Vagina (tissue), 2 donors: ENCODE data around the gene MYRIP. TPM values are rescaled to one million over a fixed set of nuclear protein-coding genes. Genes with fewer than 3 reads are reported as not detected.
"Not testable (repeated sequence)": the region's sequence is repeated elsewhere in the genome, so short reads cannot be mapped to it uniquely, and the experiment has no call there.

Source experiments
- DNase-seq, 2 donors: peaks; one replicate each; pipeline ENCODE4 v3.0.0-alpha.2; 2017; ENCODE audit errors: extremely low spot score in 2 of 2
- H3K27ac ChIP-seq: fragments of 200-600 bp; sonication (generic); one replicate; pipeline ENCODE4 v1.5.1; 2019
- H3K27me3 ChIP-seq: fragments of 200-600 bp; sonication (generic); one replicate; pipeline ENCODE4 v1.5.1; 2019
- H3K36me3 ChIP-seq, 2 donors: fragments of 200-600 bp; sonication (generic); one replicate each; pipeline ENCODE4 v1.5.1; 2017 to 2019
- H3K4me1 ChIP-seq: fragments of 200-600 bp; sonication (generic); one replicate; pipeline ENCODE4 v1.5.1; 2019
- H3K4me3 ChIP-seq, 2 donors: fragments of 200-600 bp; sonication (generic); 1 replicate in 1 of 2; 2 replicates in 1 of 2; pipeline ENCODE4 v1.5.1; 2016 to 2019
- H3K9me3 ChIP-seq: fragments of 200-600 bp; sonication (generic); one replicate; pipeline ENCODE4 v1.5.1; 2019
- POLR2A ChIP-seq, 2 donors: fragments of 450-650 bp; IDR thresholded peaks; one replicate each; pipeline ENCODE4 v1.6.1; 2017; ENCODE audit warnings: antibody characterized with exemption in 2 of 2, mild to moderate bottlenecking in 2 of 2, moderate library complexity in 2 of 2
- POLR2AphosphoS5 ChIP-seq, 2 donors: sonication (generic); formaldehyde crosslinking; IDR thresholded peaks; one replicate each; pipeline ENCODE4 v1.9.0; 2017; ENCODE audit warnings: antibody characterized with exemption in 2 of 2, mild to moderate bottlenecking in 2 of 2, low read depth in 1 of 2; ENCODE audit not compliant: insufficient read depth in 1 of 2
- intact Hi-C: fragments of 100-400 bp; cut with DNase I; formaldehyde crosslinking; loops from one replicate; pipeline ENCODE4 v1.15.1; 2023
- total RNA-seq: library from RNA; depleted of rRNA; stranded (reverse); fragments of >200 nt; gene quantifications from one replicate; pipeline ENCODE4 v1.2.3, GENCODE V29; 2016
- TF ChIP-seq, protein P1 (sequence below), 3 experiments: fragments of 450-650 bp in 2 of 3; fragments of 200-600 bp in 1 of 3; sonication (generic) in 1 of 3; IDR thresholded peaks; one replicate each; pipeline ENCODE4 v1.5.1; 2017 to 2019; ENCODE audit warnings: antibody characterized with exemption in 3 of 3, mild to moderate bottlenecking in 2 of 3, moderate library complexity in 2 of 3

MYRIP gene
- total RNA-seq, 1 donor from 2014 or later: 7.4 TPM

DNA sequence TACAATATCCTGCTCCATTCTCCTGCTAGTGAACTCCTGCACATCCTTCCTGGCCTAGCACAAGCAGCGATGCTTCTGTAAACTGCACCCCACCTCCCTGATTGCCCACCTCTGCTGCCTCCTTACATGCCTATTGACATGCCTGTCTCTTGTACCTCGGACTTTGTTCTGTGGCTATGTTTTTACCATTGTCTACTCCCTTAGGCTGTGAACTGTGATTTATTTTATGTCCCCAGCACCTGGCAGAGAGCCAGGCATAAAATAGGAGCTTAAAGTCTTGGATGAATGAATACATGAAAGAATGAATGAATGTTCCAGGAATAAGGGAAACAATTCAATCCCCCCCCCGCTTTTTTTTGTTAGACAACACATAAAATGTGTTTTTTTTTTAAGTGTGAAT, 210.0 kb downstream of the MYRIP start:
- TF ChIP-seq, protein P1, sequence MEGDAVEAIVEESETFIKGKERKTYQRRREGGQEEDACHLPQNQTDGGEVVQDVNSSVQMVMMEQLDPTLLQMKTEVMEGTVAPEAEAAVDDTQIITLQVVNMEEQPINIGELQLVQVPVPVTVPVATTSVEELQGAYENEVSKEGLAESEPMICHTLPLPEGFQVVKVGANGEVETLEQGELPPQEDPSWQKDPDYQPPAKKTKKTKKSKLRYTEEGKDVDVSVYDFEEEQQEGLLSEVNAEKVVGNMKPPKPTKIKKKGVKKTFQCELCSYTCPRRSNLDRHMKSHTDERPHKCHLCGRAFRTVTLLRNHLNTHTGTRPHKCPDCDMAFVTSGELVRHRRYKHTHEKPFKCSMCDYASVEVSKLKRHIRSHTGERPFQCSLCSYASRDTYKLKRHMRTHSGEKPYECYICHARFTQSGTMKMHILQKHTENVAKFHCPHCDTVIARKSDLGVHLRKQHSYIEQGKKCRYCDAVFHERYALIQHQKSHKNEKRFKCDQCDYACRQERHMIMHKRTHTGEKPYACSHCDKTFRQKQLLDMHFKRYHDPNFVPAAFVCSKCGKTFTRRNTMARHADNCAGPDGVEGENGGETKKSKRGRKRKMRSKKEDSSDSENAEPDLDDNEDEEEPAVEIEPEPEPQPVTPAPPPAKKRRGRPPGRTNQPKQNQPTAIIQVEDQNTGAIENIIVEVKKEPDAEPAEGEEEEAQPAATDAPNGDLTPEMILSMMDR (IDR thresholded peaks at IDR 0.05): no peak
- TF ChIP-seq POLR2A (IDR thresholded peaks at IDR 0.05): no peak
- TF ChIP-seq POLR2AphosphoS5 (IDR thresholded peaks at IDR 0.05; ENCODE audit: insufficient read depth in 1 of 2, low read depth in 1 of 2): no peak
- Histone ChIP-seq H3K4me1 (no peaks in the 10 kb centered on the region), H3K36me3 (no peaks in the 10 kb centered on the region), H3K4me3 (no peak overlapping the region), H3K27me3 (no peaks in the 10 kb centered on the region), H3K9me3 (no peaks in the 10 kb centered on the region), H3K27ac (no peak overlapping the region)
- intact Hi-C loops: no loop called here
- no peak for DNase-seq

DNA sequence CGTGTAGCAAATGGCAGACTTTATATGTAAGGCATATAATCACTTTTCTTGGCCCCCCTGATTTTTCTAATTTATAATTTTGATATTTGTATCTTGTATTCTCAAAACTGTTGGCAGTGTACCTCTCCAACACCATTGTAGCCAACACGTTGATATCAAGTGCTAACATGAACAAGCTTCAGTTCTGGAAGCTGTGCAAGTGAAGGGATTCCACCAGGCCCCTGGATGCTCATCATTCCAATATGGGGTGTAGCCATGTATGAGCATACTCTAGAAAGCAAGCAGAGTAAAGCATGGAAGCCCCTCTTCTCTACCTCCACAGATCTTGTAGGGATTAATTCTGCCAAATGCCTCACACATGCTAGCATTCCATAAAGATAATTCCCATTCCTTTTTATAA, 211.3 kb downstream of the MYRIP start:
- Histone ChIP-seq H3K27me3 (no peaks in the 10 kb centered on the region), H3K9me3 (no peaks in the 10 kb centered on the region), H3K27ac (no peak overlapping the region), H3K4me1 (no peaks in the 10 kb centered on the region), H3K36me3 (no peaks in the 10 kb centered on the region), H3K4me3 (no peak overlapping the region)
- intact Hi-C loops: no loop called here
- DNase-seq: no peak
- TF ChIP-seq POLR2AphosphoS5 (IDR thresholded peaks at IDR 0.05; ENCODE audit: insufficient read depth in 1 of 2, low read depth in 1 of 2): no peak
- TF ChIP-seq POLR2A (IDR thresholded peaks at IDR 0.05): no peak
- TF ChIP-seq, protein P1 (IDR thresholded peaks at IDR 0.05): no peak

DNA sequence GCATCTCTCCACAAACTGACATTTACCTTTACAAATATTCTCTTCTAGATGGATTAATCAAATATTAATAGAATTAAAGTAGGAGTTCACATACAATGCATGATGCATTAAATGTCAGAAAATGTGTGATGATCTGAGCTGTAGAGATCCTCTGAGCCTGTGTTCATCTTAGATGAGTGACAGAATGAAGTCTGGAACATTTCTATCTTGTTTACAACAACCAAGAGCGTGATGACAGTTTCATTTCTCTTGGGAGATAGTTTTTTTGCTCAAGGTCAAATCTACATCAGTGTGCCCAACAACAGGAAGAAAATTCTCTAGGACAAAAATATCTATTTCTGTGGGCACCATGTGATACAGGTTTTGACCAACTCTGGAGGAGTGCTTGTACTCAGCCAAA, 211.9 kb downstream of the MYRIP start:
- Histone ChIP-seq H3K27ac (no peak overlapping the region), H3K36me3 (no peaks in the 10 kb centered on the region), H3K9me3 (no peaks in the 10 kb centered on the region), H3K4me3 (no peak overlapping the region), H3K27me3 (no peaks in the 10 kb centered on the region), H3K4me1 (no peaks in the 10 kb centered on the region)
- DNase-seq: no peak
- TF ChIP-seq POLR2A (IDR thresholded peaks at IDR 0.05): no peak
- TF ChIP-seq, protein P1 (IDR thresholded peaks at IDR 0.05): no peak
- TF ChIP-seq POLR2AphosphoS5 (IDR thresholded peaks at IDR 0.05; ENCODE audit: insufficient read depth in 1 of 2, low read depth in 1 of 2): no peak
- intact Hi-C loops: no loop called here

DNA sequence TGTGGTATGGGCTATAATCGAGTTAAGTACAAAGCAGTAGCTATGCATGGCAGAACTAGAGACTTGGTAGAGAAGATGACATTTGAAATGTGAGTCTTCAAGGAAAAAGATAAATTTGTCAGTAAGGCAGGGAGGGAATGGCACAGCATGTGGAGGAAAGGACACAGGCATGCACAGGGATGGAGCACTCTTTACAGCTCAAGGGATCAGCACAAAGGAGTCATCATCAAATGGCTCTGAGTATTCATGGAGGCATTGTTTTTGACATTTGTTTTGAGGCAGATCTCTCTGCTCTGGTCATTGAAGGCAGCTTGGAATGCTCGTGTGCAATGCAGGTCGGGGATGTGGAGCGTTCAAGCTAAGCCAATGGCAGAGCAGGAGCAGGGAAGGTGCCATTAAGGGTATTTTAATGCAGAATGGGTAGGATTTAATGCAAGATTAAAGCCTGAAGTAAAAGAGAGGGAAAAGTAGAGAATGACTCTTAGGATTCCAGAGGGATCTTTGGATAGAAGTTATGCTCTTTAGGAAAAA, 213.0 kb downstream of the MYRIP start:
- intact Hi-C loops: no loop called here
- TF ChIP-seq POLR2A (IDR thresholded peaks at IDR 0.05): no peak
- TF ChIP-seq, protein P1 (IDR thresholded peaks at IDR 0.05): no peak
- no peak for TF ChIP-seq POLR2AphosphoS5 (IDR thresholded peaks at IDR 0.05; ENCODE audit: insufficient read depth in 1 of 2, low read depth in 1 of 2)
- Histone ChIP-seq H3K4me1 (no peaks in the 10 kb centered on the region), H3K27me3 (no peaks in the 10 kb centered on the region), H3K9me3 (no peaks in the 10 kb centered on the region), H3K36me3 (no peaks in the 10 kb centered on the region), H3K4me3 (no peak overlapping the region), H3K27ac (no peak overlapping the region)
- no peak for DNase-seq

DNA sequence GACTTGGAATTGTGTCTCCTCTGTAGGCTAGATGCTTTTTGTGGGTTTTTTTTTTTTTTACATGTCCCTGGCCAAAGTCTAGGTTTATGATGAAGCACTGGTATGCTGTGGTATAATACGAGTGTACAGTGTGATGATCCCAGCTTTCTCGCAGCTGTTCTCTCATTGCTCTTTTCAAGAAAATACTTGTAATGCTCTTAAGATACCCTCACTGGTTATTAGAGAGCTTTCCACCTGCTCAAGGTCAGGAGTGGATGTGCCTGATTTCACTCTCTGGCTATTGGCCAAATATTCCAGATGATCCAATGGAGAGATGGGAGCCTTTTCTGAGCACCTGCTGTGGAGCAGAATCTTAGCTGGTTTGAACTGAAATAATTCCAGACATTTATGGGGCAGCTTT, 215.1 kb downstream of the MYRIP start:
- no peak for DNase-seq
- H3K4me3 ChIP-seq: no peak overlapping the region
- no peak overlapping the region for H3K27ac ChIP-seq
- intact Hi-C loops: no loop called here
- H3K27me3 ChIP-seq: no peaks in the 10 kb centered on the region
- no peaks in the 10 kb centered on the region for H3K36me3 ChIP-seq
- TF ChIP-seq POLR2AphosphoS5 (IDR thresholded peaks at IDR 0.05; ENCODE audit: insufficient read depth in 1 of 2, low read depth in 1 of 2): no peak
- TF ChIP-seq POLR2A (IDR thresholded peaks at IDR 0.05): no peak
- TF ChIP-seq, protein P1 (IDR thresholded peaks at IDR 0.05): no peak
- H3K9me3 ChIP-seq: no peaks in the 10 kb centered on the region
- no peaks in the 10 kb centered on the region for H3K4me1 ChIP-seq

DNA sequence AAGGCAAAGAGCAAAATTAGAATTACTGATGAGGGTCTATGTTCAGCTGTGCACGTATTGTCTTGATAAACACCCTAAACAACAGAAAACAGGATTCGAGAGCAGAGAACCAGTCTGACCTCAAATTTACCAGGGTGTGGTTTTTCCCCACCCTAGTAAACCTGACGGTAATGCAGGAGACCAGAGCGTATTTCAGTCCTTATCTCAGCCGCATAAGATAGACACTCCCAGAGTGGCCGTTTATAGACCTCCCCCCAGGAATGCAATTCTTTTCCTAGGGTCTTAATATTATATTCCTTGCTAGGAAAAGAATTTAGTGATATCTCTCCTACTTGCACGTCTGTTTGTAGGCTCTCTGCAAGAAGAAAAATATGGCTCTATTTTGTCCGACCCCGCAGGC, 216.5 kb downstream of the MYRIP start:
- H3K27me3 ChIP-seq, H3K4me3 ChIP-seq, H3K9me3 ChIP-seq, H3K27ac ChIP-seq, intact Hi-C loops, H3K4me1 ChIP-seq, H3K36me3 ChIP-seq, DNase-seq: not testable (repeated sequence)
